Brain microvascular endothelial cell (primary cell): ENCODE data around the gene IL16.
A peak's percentile ranks its signal among the peaks of the same experiment; 100 is the strongest.
"Not testable (repeated sequence)": the region's sequence is repeated elsewhere in the genome, so short reads cannot be mapped to it uniquely, and the experiment has no call there.

Source experiments
- DNase-seq: peaks from one replicate; pipeline ENCODE4 v3.0.0-alpha.2; 2020
- H3K27ac ChIP-seq: fragments of 250-450 bp; sonication (Bioruptor Pico); 2 replicates; pipeline ENCODE4 v1.5.1; 2020; ENCODE audit warnings: mild to moderate bottlenecking, moderate library complexity
- H3K27me3 ChIP-seq: fragments of 250-450 bp; sonication (Bioruptor Pico); replicated peaks from 2 replicates; pipeline ENCODE4 v1.5.1; 2020; ENCODE audit warnings: mild to moderate bottlenecking
- H3K36me3 ChIP-seq: fragments of 250-450 bp; sonication (Bioruptor Pico); replicated peaks from 2 replicates; pipeline ENCODE4 v1.5.1; 2020; ENCODE audit warnings: mild to moderate bottlenecking
- H3K4me3 ChIP-seq: 2 replicates; pipeline ENCODE4 v1.5.1; 2011; ENCODE audit warnings: low read depth, mild to moderate bottlenecking, control low read depth, low read length, moderate library complexity
- CTCF ChIP-seq: IDR thresholded peaks from 2 replicates; pipeline ENCODE4 v1.5.1; 2011; ENCODE audit warnings: low read depth, mild to moderate bottlenecking, moderate library complexity, low read length, control low read depth, inconsistent platforms; ENCODE audit errors: missing control alignments
- in situ Hi-C: cut with HindIII; loops from 2 replicates; pipeline ENCODE4 v1.10.0; 2017; ENCODE audit warnings: low sequenced_read_pairs, low pct_ligation_motif_present

Gene IL16

GRCh38 chr15:81156324-81156723, 40.4 kb upstream of the IL16 start:
- in situ Hi-C loops: no loop called here
- no peak overlapping the region for H3K27ac ChIP-seq
- TF ChIP-seq CTCF: no peak

DNA sequence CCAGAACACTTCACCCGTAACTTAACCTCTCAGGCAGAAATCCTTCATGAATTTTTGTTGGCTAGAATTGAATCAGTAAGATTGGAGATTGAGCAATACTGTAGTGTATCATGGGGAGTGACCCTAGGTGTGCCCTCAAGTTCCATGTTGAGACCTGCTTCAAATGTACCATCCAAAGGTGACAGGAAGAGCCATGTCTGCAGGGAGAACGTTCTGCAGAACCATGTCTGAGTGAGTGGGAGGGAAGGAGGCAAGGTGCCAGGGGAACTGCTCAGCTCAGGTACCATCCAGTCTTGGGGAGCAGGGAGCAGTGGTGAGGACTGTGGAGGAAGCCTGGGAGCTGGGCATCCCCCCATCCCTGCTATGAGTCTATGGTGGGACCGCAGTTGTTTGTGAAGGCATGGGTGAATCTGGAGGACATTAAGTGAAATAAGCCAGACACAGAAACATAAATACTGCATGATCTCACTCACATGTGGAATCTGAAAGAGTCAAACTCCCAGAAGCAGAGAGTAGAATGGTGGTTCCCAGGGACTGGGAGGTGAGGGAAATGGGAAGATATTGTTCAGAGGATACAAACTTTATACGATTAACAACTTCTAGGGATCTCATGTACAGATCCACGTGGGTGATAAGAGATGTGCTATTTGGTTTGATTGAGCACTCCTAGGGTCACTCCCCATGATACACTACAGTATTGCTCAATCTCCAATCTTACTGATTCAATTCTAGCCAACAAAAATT, 39.3 kb upstream of the IL16 start:
- Histone ChIP-seq H3K27me3 (no peaks in the 10 kb centered on the region), H3K36me3 (no peaks in the 10 kb centered on the region), H3K4me3 (no peak overlapping the region), H3K27ac (no peak overlapping the region)
- in situ Hi-C loops: no loop called here
- DNase-seq: no peak
- no peak for TF ChIP-seq CTCF

More at GRCh38 chr15:81156324-81156723, 40.4 kb upstream of the IL16 start:
- Histone ChIP-seq H3K36me3 (no peaks in the 10 kb centered on the region), H3K27me3 (no peaks in the 10 kb centered on the region), H3K4me3 (no peak overlapping the region)
- DNase-seq: no peak

DNA sequence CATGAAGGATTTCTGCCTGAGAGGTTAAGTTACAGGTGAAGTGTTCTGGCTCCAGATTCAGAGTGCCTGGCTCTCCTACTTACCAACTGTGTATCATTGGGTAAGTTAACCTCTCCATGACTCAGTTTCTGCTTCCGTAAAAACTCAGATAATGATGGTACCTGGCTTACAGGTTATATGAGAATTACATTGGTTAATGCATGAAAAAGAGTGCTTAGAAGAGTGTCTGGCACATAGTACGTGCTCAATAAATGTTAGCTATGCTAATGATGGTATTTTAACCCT, 38.8 kb upstream of the IL16 start:
- H3K27me3 ChIP-seq: no peaks in the 10 kb centered on the region
- H3K4me3 ChIP-seq: no peak overlapping the region
- H3K36me3 ChIP-seq: no peaks in the 10 kb centered on the region
- no peak overlapping the region for H3K27ac ChIP-seq
- no peak for DNase-seq
- in situ Hi-C loops: no loop called here
- TF ChIP-seq CTCF: no peak

GRCh38 chr15:81158561-81158960, 38.1 kb upstream of the IL16 start:
- H3K27ac ChIP-seq, in situ Hi-C loops, DNase-seq, H3K36me3 ChIP-seq, H3K4me3 ChIP-seq, H3K27me3 ChIP-seq: not testable (repeated sequence)

DNA sequence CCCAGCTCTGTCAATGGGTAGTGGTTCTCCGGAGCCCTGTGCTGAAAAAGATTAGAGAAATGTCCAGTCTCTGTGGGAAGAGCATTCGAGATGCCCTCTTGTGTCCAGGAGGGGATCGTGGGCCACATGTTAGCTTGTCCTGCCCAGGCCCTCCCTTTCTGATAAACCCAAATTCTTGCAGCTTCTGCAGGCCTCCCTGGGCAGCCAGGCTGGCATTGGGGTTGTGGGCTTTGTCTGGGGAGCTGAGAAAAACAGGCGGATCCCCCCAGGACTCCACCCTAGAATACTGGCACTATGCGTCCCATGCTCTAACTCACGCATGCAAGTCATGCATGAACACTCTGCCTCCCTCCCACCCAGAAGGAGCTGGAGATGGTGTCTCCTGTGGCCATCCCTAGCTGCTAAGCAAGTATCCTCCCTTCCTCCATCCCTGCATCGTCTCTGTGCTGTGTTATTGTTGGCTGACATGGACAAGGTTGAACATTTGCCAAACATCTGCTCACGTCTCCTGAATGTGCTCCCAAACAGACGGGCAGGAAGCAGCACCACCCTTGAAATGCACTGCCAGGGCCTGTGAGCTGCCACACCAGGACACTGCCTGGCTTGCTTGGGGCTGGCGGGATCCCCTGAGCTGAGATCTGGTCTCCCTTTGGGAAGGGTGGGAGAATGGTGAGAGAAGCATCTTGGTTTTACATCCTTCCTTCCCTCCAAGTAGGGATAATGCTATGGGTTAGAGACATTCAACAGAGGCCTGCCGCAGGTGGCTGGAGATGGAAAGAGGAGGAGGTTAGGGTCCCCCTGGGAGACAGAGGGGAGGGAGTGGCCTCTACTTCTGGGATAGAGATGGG, 36.1 kb upstream of the IL16 start:
- Histone ChIP-seq H3K27me3 (no peaks in the 10 kb centered on the region), H3K4me3 (no peak overlapping the region), H3K36me3 (no peaks in the 10 kb centered on the region), H3K27ac (no peak overlapping the region)
- in situ Hi-C loops: no loop called here
- DNase-seq: peak; percentile 67
- no peak for TF ChIP-seq CTCF

DNA sequence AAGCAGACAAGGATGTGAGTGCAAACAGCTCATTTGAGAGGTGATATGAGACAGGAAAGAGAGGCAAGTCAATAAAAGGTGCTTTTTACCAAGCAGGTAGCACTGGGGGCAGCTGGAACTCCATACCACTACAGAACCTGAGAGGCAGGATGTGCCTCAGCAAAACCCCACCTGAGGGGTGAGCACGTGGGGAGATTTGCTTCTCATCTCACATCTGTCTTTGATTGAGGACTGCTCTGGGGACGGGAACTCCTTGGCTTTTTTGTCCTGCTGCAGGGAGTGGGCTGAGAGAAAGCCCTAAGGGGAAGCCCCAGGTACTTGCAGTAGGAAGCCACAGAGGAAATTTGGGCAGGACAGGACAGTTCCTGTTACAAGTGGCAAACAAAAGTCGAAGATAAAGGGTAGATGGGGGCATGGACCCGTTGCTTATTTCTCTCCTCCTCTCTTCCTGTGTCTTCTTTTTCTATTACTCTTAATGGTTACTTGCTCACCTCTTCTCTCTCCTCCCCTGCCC, 35.5 kb upstream of the IL16 start:
- no peak overlapping the region for H3K4me3 ChIP-seq
- in situ Hi-C loops: no loop called here
- H3K27me3 ChIP-seq: no peaks in the 10 kb centered on the region
- TF ChIP-seq CTCF: no peak
- no peak overlapping the region for H3K27ac ChIP-seq
- no peaks in the 10 kb centered on the region for H3K36me3 ChIP-seq
- DNase-seq: no peak
